Ascending aorta (tissue), 2 donors: ENCODE data around the gene PPM1L. TPM values are rescaled to one million over a fixed set of nuclear protein-coding genes. Genes with fewer than 3 reads are reported as not detected.

ENCODE experiments used
- DNase-seq, 2 donors: peaks; one replicate each; pipeline ENCODE4 v3.0.0-alpha.2; 2019; ENCODE audit warnings: low spot score in 2 of 2
- H3K27ac ChIP-seq, 2 donors: fragments of 200-600 bp; sonication (generic); one replicate each; pipeline ENCODE4 v1.5.1; 2016 to 2017; ENCODE audit warnings: mild to moderate bottlenecking in 1 of 2
- H3K27me3 ChIP-seq: fragments of 200-600 bp; sonication (generic); one replicate; pipeline ENCODE4 v1.5.1; 2017
- H3K36me3 ChIP-seq, 2 donors: fragments of 200-600 bp; sonication (generic); one replicate each; pipeline ENCODE4 v1.5.1; 2016
- H3K4me1 ChIP-seq, 2 donors: fragments of 200-600 bp; sonication (generic); one replicate each; pipeline ENCODE4 v1.5.1; 2016 to 2017; ENCODE audit warnings: mild to moderate bottlenecking in 1 of 2
- H3K4me3 ChIP-seq, 2 donors: fragments of 200-600 bp; sonication (generic); one replicate each; pipeline ENCODE4 v1.5.1; 2016 to 2017; ENCODE audit warnings: mild to moderate bottlenecking in 1 of 2
- H3K9me3 ChIP-seq, 2 donors: fragments of 200-600 bp; sonication (generic); one replicate each; pipeline ENCODE4 v1.5.1; 2016
- CTCF ChIP-seq, 3 experiments: fragments of 200-600 bp in 2 of 3; fragments of 450-650 bp in 1 of 3; sonication (generic) in 2 of 3; IDR thresholded peaks; one replicate each; pipeline ENCODE4 v1.5.1; 2016 to 2019; ENCODE audit warnings: antibody characterized with exemption in 3 of 3, mild to moderate bottlenecking in 1 of 3, moderate library complexity in 1 of 3
- intact Hi-C: fragments of 100-400 bp; cut with DNase I; formaldehyde crosslinking; loops from one replicate; pipeline ENCODE4 v1.15.1; 2023
- total RNA-seq: library from RNA; depleted of rRNA; stranded (reverse); fragments of >200 nt; gene quantifications from one replicate; pipeline ENCODE4 v1.1.0, GENCODE V29; 2016

PPM1L gene
- total RNA-seq, 1 donor from 2014 or later, result 20.3 TPM

GRCh38 chr3:161016417-161017313 is 260.6 kb downstream of the PPM1L start:
- TF ChIP-seq CTCF (IDR thresholded peaks at IDR 0.05), result no peak
- intact Hi-C loops, result no loop called here
- Histone ChIP-seq H3K4me3 (no peak overlapping the region), H3K27me3 (no peaks in the 10 kb centered on the region), H3K4me1 (no peaks in the 10 kb centered on the region), H3K36me3 (no peaks in the 10 kb centered on the region), H3K9me3 (peaks cover 0 to 2% of the 10 kb centered on the region in 2 donors), H3K27ac (no peak overlapping the region)
- no peak for DNase-seq

GRCh38 chr3:161017971-161018370 is 261.9 kb downstream of the PPM1L start:
- intact Hi-C loops, result no loop called here
- Histone ChIP-seq H3K27ac (no peak overlapping the region), H3K36me3 (no peaks in the 10 kb centered on the region), H3K9me3 (peaks cover 0 to 12% of the 10 kb centered on the region in 2 donors), H3K27me3 (no peaks in the 10 kb centered on the region), H3K4me3 (no peak overlapping the region), H3K4me1 (no peaks in the 10 kb centered on the region)
- DNase-seq, result no peak
- TF ChIP-seq CTCF (IDR thresholded peaks at IDR 0.05), result no peak

- no peaks in the 10 kb centered on the region for H3K4me1 ChIP-seq
- TF ChIP-seq CTCF (IDR thresholded peaks at IDR 0.05), result no peak
- no peak for DNase-seq
- H3K27me3 ChIP-seq, result no peaks in the 10 kb centered on the region
- intact Hi-C loops, result no loop called here
- H3K27ac ChIP-seq, result no peak overlapping the region
- no peak overlapping the region for H3K4me3 ChIP-seq
- peaks cover 0 to 17% of the 10 kb centered on the region in 2 donors for H3K9me3 ChIP-seq
- no peaks in the 10 kb centered on the region for H3K36me3 ChIP-seq
These were observed 264.2 kb downstream of the PPM1L start for GRCh38 chr3:161020256-161020655.

- H3K4me3 ChIP-seq, result no peak overlapping the region
- no peak for TF ChIP-seq CTCF (IDR thresholded peaks at IDR 0.05)
- intact Hi-C loops, result no loop called here
These were observed 269.9 kb downstream of the PPM1L start for GRCh38 chr3:161025911-161026310.

GRCh38 chr3:161026612-161027510 is 270.8 kb downstream of the PPM1L start:
- H3K27ac ChIP-seq, result no peak overlapping the region
- H3K4me1 ChIP-seq, result no peaks in the 10 kb centered on the region
- peaks cover 0 to 13% of the 10 kb centered on the region in 2 donors for H3K9me3 ChIP-seq
- no peak for DNase-seq
- intact Hi-C loops, result no loop called here
- H3K27me3 ChIP-seq, result no peaks in the 10 kb centered on the region
- no peaks in the 10 kb centered on the region for H3K36me3 ChIP-seq
- no peak for TF ChIP-seq CTCF (IDR thresholded peaks at IDR 0.05)
- H3K4me3 ChIP-seq, result no peak overlapping the region

More at GRCh38 chr3:161025911-161026310, 269.9 kb downstream of the PPM1L start:
- H3K36me3 ChIP-seq, result no peaks in the 10 kb centered on the region
- H3K27me3 ChIP-seq, result no peaks in the 10 kb centered on the region
- H3K4me1 ChIP-seq, result no peaks in the 10 kb centered on the region
- DNase-seq, result no peak
- no peak overlapping the region for H3K27ac ChIP-seq
- H3K9me3 ChIP-seq, result peaks cover 0 to 17% of the 10 kb centered on the region in 2 donors
